HG03095 (cell line): ENCODE results near the gene ACBD4.

Source experiments
- ATAC-seq: cut with Tn5 transposase; IDR thresholded peaks from one replicate; pipeline ENCODE4 v1.9.1; 2021; ENCODE audit warnings: moderate library complexity; ENCODE audit not compliant: unreplicated experiment

The ACBD4 gene

DNA sequence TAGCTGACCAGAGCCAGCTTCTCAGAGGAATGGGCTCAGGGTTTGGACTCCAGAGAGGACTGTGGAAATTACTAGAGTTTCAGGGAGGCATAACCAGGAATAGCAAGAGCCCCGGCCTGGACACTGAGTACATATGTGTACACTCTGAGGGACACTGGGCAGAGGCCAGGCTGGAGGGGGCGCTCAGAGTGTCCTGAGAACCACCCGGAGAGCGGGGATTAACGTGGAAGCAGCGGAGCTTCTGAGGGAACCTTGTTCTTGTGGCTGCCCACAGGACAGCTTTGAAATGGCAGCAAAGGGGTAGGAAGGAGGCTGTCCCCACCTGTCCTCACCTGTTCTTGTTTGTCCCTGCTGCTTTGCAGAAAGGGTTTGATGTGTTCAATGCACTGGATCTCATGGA lies 31.0 kb upstream of the ACBD4 start:
- no peak for ATAC-seq

DNA sequence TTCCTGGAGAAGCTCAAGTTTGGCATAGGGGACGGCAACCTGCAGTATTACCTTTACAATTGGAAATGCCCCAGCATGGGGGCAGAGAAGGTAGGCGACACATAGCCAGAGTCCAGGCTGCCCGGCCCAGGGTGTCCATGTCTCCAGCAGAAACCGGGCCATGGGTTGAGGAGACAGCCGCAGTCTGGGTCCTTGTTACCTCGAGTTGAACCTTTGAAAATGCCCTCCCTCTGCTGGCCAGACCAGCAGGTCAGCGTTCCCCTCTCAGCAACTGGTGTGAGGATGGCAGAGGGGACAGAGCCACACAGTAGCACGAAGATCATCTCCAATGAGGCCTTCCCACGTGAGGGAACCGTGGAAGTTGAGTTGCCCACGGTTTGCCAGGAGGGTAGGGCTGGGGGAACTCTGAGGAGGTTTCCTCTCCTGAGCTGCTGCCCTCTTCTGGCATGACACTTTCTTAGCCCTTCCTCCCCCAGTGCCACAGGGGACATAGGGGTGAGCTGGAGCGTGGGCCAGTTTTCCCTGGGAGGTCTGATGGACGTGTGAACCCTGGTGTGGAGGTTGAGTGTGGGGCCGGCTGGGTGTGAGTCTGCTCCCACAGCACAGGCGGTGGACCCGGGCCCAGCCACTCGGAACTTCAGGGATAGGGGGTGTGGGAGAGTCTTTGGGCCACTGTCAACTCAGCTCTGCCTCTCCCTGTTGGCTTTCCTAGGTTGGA lies 30.4 kb upstream of the ACBD4 start:
- no peak for ATAC-seq

DNA sequence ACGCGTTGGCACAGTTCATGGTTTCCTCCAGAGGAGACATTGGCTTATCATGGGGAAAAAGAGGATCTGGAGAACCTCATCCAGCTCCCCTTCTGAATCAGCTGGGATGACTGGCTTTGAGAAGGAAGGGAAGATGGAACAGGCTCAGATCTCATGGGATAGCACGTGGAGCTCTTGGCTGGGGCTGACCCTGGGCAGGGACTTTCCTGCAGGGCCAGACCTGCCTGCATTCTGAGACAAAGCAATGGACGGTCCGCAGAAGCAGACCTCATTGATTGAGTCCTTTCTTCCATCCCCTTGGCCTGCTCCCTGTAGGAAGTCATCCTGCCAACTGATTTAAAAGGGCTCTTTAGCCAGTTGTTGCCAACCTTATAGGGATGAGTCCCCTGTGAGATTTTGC lies 29.4 kb upstream of the ACBD4 start:
- ATAC-seq, result no peak

DNA sequence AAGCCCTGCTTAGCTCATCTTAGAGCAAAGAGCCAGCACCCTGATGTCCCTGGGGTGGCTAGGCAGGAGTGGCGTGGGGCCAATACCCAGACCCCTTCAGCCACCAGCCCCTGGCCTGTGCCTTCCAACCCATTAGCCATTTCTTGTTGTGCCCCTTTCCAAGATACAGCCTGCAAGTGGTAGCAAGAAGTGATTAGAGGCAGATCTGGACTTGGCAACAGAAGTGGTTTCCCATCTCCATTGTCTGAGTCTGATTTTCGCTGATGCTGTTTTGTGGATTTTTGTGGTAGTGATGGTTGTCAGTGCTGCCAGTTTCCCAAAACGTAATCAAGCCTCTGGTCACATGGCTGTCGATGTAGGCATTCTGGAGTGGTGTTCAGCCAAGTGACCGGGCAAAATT lies 28.9 kb upstream of the ACBD4 start:
- ATAC-seq, result no peak

- ATAC-seq, result no peak
Measured at GRCh38 chr17:45107293-45108010, 28.0 kb upstream of the ACBD4 start.

DNA sequence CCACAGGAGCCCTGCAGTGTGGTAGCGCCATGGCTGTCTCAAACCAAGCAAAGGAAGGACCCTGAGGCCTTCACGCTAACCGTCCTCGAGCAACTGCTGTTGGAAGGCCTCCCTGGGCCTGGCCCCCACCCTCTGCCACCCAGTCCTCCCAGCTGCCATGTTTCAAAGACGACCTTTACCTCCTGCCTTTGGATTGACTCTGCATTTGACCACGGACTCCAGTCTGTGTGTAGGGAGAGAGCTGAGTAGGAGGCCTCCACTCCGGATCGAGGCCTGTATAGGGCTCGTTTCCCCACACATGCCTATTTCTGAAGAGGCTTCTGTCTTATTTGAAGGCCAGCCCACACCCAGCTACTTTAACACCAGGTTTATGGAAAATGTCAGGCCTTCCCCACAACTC lies 27.4 kb upstream of the ACBD4 start:
- ATAC-seq, result no peak

GRCh38 chr17:45108595-45109521 lies 26.6 kb upstream of the ACBD4 start:
- no peak for ATAC-seq

GRCh38 chr17:45110676-45111611 lies 24.5 kb upstream of the ACBD4 start:
- no peak for ATAC-seq

GRCh38 chr17:45111850-45112249 lies 23.6 kb upstream of the ACBD4 start:
- ATAC-seq, result no peak

DNA sequence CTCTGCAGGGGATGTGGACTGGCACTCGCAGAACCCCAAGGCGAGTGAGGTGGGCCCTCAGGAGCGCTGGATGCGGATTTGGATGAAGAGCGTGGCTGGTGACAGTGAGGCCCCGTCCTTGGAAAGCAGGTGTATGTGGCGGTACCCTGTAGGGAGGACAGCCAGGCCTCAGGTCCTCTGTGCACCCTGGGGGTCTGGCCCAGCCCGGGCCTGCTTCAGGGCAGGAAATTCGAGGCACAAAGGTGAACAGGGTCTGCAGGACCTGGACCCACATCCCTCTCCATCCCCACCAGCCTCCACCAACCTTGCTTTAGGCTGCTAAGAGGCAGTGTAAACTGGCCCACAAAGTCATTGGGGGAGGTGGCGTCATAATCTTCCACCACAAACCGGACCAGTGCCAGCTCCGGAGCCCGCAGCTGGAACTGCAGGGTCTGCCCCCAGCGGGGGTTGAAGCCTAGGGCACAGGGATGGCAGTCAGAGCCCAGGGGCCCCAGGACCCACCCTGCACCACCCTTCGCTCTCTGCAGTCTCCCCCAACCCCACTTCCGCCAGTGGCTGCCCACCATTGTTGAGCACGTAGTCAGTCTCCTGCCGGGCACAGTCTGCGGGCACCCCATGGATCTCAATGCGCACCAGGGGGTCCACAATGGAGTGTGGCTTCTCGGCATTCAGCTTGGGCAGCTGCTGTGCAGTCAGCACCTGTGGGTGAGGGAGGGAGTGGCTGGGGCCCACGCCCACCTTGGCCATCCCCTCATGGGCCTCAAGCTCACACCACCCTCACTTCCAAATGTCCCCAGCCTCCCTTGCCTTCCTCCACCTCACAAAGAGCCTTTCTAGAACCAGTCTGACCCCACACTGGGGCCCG lies 22.7 kb upstream of the ACBD4 start:
- ATAC-seq, result no peak

DNA sequence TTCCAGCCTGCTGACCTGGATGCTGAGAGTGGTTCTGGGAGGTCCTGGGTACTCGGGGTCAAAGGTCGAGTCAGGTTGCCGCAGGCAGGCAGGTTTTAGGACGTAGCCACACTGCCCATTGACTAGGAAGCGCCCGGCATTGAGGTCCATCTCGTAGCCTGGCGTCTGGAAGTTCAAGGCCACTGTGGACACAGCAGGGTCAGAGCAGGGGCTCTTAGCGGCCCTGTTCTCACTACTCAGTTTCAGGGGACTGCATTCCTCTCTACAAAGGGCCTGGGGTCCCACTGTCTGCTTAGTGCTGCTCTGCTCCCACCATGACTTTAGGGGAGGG lies 22.1 kb upstream of the ACBD4 start:
- ATAC-seq, result no peak

GRCh38 chr17:45114117-45114932 lies 21.2 kb upstream of the ACBD4 start:
- ATAC-seq, result no peak

DNA sequence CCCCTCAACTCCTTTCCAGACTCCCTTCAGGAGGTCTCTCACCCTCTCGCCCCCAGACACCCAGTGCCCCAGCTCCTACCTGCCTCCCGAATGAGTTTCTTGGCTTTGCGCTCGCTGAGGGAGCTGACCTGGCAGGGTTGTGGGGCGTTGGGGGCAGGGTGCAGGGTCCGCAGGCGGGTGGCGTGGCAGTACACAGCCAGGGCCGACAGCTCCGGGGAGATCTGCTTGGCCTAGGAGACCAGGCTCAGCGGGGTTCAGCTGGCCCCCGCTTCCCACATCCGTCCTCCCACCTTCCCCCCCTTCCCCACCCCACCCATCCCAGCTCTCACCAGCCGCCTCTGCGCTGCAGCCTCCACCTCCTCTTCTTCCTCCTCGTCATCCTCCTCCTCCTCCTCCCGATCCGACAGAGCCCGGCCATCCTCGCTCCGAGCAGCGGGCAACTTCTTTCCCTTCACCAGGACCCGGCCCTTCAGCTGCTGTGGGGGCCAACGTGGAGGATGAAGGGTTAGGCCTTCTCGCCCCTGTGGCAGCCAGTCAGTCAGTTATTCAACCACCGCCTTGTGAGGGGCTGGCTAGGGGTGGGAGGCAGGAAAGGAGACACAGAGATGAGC lies 20.4 kb upstream of the ACBD4 start:
- no peak for ATAC-seq

DNA sequence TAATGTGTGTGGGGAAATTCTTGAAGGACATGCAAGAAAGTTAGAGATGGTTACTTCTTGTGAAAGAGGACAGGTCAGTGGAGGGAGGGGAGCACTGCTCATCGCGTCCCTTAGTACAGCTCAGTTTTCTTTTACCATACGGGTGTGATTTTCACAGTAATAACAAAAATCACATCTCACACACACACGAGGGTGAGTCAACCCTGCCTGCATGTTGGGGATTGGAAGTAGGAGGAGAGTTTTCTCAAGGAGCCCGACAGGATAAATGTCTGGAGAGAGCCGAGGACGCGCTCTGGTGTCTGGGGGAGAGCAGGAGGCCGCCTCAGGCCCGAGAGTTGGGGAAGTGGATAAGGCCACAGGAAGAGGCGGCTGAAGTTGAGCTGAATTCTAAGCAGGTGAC lies 19.6 kb upstream of the ACBD4 start:
- ATAC-seq, result no peak

DNA sequence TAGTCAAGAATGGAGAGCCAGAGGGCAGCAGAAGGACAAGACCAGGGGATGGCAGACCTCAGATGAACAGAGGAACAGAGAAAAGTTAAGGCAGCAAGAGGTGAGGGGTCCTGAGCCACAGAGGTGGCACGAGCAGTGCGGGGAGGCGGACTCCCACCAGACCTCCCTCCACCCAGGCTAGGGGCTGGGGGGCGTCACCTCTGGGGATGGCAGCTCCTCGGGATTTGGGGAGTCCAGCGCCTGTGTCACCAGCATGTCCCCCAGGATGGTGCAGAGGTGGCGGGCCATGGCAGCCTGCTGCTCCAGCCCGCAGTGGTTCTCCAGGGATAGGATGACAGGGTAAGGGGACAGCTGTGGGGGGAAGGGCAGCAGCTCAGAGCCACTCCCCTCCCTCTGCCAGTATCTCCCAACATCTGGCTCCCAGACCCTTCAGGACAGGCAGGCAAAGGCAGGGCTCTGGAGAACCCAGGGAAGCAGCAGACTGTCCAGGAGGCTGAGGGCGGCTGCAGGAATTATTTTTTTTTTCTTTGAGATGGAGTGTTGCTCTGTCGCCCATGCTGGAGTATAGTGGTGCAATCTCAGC lies 19.0 kb upstream of the ACBD4 start:
- no peak for ATAC-seq

DNA sequence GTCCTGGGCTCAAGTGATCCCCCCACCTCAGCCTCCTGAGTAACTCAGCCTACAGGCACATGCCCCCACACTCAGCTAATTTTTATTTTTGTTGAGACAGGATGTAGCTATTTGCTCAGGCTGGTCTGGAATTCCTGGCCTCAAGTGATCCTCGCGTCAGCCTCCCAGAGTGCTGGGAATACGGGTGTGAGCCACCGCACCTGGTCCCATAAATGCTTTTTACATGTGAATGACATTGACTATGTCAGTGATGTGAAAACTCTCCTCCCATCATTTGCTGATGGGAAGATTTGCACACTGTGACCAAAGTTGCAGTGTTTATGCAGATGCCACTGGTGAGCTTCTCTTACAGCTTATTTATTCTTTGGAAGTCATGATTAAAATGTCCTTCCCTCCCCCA lies 18.2 kb upstream of the ACBD4 start:
- ATAC-seq, result no peak

- no peak for ATAC-seq
Measured at GRCh38 chr17:45117848-45118646, 17.4 kb upstream of the ACBD4 start.
